ENCODE data around the gene FLT3LG.
"Not testable (repeated sequence)": the region's sequence is repeated elsewhere in the genome, so short reads cannot be mapped to it uniquely, and the experiment has no call there.

The FLT3LG gene

GRCh38 chr19:49440439-49441209 is 33.4 kb upstream of the FLT3LG start:
- in situ Hi-C loops (cut with MboI; ENCODE audit: low sequenced_read_pairs): no loop called here

GRCh38 chr19:49441210-49441959 is 32.6 kb upstream of the FLT3LG start, which contains the start of gene SLC17A7:
TSS of gene SLC17A7 (minus strand) at chr19:49441527. CDS start at chr19:49441379, 148 bp downstream.
- in situ Hi-C loops (cut with MboI; ENCODE audit: low sequenced_read_pairs): no loop called here

GRCh38 chr19:49441960-49442350 is 32.1 kb upstream of the FLT3LG start:
- in situ Hi-C loops (cut with MboI; ENCODE audit: low sequenced_read_pairs): no loop called here

GRCh38 chr19:49442354-49442753 is 31.7 kb upstream of the FLT3LG start:
- in situ Hi-C loops (cut with MboI; ENCODE audit: low sequenced_read_pairs): no loop called here

DNA sequence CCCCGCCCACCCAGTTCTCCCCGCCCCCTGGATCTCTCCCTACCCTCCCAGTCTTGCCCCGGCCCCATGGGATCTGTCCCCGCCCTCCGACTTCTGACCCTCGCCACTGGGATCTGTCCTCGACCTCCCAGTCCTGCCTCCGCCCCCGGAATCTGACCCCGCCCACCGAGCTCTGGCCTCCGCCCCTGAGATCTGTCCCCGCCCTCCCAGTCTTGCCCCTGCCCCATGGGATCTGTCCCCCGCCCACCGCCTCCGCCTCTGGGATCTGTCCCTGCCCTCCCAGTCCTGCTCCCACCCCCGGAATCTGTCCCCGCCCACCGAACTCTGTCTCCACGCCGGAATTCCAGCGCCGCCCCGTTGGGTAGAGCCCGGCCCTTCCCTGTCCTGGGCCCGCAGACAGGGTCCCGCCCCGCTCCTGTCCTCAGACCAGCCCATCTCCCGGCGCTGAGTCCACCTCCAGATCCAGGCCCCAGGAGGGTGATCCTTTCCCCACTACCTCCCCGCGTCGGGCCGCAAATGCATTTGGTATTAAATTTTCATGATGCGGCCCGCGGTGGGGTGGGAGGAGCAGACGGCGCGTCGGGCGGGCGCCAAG is 31.1 kb upstream of the FLT3LG start:
- in situ Hi-C loops (cut with MboI; ENCODE audit: low sequenced_read_pairs): no loop called here

- in situ Hi-C loops (cut with MboI; ENCODE audit: low sequenced_read_pairs): no loop called here
Observed at GRCh38 chr19:49443366-49444099, 30.5 kb upstream of the FLT3LG start.

DNA sequence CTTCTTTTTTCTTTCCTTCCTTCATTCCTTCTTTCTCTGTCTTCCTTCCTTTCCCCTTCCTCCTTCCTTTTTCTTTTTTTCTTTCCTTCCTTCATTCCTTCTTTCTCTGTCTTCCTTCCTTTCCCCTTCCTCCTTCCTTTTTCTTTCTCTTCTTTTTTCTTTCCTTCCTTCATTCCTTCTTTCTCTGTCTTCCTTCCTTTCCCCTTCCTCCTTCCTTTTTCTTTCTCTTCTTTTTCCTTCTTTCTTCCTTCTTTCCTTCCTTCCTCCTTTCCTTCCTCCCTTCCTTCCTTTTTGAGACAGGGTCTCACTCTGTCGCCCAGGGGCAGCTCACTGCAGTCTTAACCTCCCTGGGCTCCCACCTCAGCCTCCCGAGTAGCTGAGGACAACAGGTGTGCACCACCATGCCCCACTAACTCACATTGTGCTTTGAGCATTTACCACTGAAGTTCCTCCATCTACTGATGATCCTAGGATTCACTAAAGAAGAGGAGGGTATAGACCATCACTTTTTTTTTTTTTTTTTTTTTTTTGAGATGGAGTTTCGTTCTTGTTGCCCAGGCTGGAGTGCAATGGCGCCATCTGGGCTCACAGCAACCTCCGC is 29.8 kb upstream of the FLT3LG start:
- in situ Hi-C loops (cut with MboI; ENCODE audit: low sequenced_read_pairs): not testable (repeated sequence)

- in situ Hi-C loops (cut with MboI; ENCODE audit: low sequenced_read_pairs): no loop called here
Observed at GRCh38 chr19:49445997-49446396, 28.0 kb upstream of the FLT3LG start.

DNA sequence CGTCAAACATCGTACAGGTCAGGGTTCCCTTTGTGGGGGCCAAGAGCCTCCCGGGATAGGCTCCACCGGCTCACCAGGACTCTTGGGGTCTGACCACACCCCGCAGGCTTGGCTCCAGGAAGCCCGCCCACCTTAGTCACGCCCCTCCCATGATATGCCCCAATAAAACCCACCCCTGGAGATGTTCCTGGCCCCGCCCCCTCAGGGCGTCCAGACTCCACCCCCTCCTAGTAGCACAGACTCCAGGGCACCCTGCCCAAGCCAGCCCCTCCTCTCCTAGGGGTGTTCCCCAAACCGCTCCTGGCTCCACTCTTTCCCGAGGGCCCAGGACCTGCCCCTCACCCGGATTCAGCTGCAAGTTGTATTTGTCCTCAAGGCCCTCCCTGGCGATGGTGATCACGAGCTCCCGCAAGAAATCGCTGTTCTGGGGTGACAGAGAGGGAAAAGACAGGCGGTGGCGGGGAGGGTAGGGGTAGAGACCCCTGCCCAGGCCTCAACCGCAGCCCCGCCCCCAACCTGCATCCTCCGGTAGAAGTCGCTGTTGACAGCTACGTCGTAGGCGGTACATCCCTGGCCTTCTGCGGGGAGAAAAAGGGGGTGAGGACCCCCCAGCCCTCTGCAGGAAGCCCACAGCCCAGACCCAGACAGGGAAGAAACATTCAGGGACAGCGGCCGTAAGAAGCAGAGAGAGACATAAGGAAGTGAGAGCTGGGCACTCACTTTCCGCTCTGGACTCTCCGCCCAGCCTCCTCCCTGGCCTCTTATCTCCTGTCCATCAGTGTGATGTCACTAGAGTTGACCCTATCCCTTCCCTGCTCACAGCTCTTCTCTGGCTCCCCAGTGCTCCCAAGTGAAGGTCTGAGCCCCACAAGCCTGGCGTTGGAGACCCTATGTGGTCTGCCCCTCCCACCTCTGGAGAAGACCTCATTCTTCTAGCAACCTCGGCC is 26.3 kb upstream of the FLT3LG start:
- in situ Hi-C loops (cut with MboI; ENCODE audit: low sequenced_read_pairs): no loop called here

DNA sequence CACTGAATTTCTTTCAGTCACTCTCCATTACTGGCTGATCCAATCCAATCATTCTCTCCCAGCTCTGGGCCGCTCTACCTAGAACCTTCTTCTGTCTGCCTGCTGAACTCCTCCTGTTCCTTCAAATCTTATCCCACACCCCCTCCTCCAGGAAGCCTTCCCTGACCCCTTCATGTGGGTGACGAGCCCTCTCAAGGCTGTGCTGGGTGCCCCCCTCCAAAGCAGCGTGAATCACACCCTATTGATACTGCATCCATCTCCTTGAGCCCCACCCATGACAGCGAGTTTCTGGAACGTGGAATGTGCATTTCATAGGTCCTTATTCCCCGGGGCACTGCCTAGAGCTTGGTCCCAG is 25.6 kb upstream of the FLT3LG start:
- in situ Hi-C loops (cut with MboI; ENCODE audit: low sequenced_read_pairs): no loop called here

GRCh38 chr19:49450405-49450804 is 23.6 kb upstream of the FLT3LG start:
- in situ Hi-C loops (cut with MboI; ENCODE audit: low sequenced_read_pairs): no loop called here

DNA sequence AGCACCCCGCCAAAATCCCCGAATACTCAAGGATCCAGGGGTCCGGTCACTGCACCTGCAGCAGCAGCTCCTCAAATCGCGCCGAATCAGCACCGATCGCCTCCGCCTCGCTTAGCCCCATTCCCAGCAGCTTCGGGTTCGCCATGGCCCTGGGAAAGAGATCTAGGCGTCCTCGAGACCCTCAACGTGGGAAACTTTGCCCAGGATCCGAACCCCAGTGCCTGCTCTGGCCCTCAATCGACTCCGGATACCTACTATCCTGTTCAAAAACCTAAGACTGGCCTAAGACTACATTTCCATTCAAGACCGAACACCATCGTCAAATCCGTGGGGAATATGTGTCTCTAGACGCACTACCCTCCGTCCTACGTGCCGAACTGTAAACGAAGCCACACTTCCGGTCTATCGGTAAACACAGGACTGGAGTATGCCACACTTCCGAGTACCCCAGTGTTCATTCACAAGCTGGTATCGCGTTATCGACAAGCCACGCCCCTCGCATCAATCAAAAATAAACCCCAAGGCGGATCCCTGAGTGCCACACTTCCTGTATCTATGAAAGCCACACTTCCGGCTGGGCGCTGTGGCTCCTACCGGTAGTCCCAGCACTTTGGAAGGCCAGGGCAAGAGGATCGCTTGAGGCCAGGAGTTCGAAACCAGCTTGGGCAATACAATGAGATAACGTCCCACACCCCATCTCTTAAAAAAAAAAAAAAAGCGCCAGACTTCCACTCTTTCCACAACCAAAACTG is 22.4 kb upstream of the FLT3LG start, which contains the start of gene PIH1D1:
TSS of gene PIH1D1 (minus strand) at position 385 of the 752 bp plus-strand sequence. CDS start at position 145, 240 bp downstream.
- in situ Hi-C loops (cut with MboI; ENCODE audit: low sequenced_read_pairs): no loop called here

GRCh38 chr19:49453013-49453756 is 20.8 kb upstream of the FLT3LG start, which contains the start of gene ALDH16A1:
TSS of gene ALDH16A1 (plus strand) at chr19:49453225. CDS start at chr19:49453332, 107 bp downstream.
- in situ Hi-C loops (cut with MboI; ENCODE audit: low sequenced_read_pairs): no loop called here

DNA sequence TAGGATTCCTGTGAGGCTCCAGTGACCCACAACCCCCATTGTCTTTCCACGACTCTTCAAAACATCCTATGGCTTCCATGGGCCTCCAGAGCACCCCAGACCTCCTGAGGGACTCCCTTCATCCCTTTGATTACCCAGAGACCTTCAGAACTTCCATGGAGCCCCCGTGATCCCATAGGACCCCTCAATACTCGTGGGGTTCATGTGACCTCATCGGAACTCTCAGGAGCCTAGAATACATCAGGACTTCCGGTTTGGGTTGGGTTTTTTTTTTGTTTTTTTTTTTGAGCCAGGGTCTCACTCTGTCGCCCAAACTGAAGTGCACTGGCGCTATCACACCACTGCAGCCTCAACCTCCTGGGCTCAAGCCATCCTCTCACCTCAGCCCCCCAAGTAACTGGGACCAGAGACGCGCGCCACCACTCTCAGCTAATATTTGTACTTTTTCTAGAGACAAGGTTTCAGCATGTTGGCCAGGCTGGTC is 20.2 kb upstream of the FLT3LG start:
- in situ Hi-C loops (cut with MboI; ENCODE audit: low sequenced_read_pairs): no loop called here

GRCh38 chr19:49455773-49456172 is 18.2 kb upstream of the FLT3LG start:
- in situ Hi-C loops (cut with MboI; ENCODE audit: low sequenced_read_pairs): no loop called here

GRCh38 chr19:49456326-49456725 is 17.7 kb upstream of the FLT3LG start:
- in situ Hi-C loops (cut with MboI; ENCODE audit: low sequenced_read_pairs): no loop called here

GRCh38 chr19:49458567-49458903 is 15.5 kb upstream of the FLT3LG start:
- in situ Hi-C loops (cut with MboI; ENCODE audit: low sequenced_read_pairs): no loop called here

DNA sequence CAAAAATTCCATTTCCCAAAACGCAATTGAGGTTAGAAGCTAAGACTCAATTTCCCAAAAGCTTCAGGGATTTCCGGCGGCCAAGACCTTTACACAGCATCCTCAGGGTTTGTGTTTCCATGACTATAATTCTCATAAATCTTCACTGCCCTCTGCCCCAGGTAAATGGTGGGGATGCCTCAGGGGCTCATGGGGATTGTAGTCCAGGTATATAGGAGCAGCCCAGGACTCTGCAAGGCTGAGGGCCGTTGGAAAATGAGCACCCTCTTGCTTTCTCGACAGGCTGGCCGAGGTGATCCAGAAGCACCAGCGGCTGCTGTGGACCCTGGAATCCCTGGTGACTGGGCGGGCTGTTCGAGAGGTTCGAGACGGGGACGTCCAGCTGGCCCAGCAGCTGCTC is 14.6 kb upstream of the FLT3LG start:
- in situ Hi-C loops (cut with MboI; ENCODE audit: low sequenced_read_pairs): no loop called here
